Thyroid gland (tissue), 4 donors: Measurements from ENCODE around the gene CAPG. TPM values are rescaled to one million over a fixed set of nuclear protein-coding genes. Genes with fewer than 3 reads are reported as not detected.
"Not testable (repeated sequence)": the region's sequence is repeated elsewhere in the genome, so short reads cannot be mapped to it uniquely, and the experiment has no call there.

Experiments
- DNase-seq, 2 donors: peaks; one replicate each; pipeline ENCODE4 v3.0.0-alpha.2; 2019
- H3K27ac ChIP-seq, 3 donors: fragments of 200-600 bp; sonication (generic); 1 replicate in 2 of 3; 2 replicates in 1 of 3; pipeline ENCODE4 v1.5.1; 2016 to 2019; ENCODE audit warnings: mild to moderate bottlenecking in 1 of 3, moderate library complexity in 1 of 3
- H3K27me3 ChIP-seq: fragments of 200-600 bp; sonication (generic); one replicate; pipeline ENCODE4 v1.5.1; 2019
- H3K36me3 ChIP-seq, 2 donors: fragments of 200-600 bp; sonication (generic); one replicate each; pipeline ENCODE4 v1.5.1; 2016 to 2019
- H3K4me1 ChIP-seq, 2 donors: fragments of 200-600 bp; sonication (generic); one replicate each; pipeline ENCODE4 v1.5.1; 2017 to 2019
- H3K4me3 ChIP-seq, 3 donors: fragments of 200-600 bp; sonication (generic); replicated peaks in 1 of 3; 1 replicate in 2 of 3; 2 replicates in 1 of 3; pipeline ENCODE4 v1.5.1; 2016; ENCODE audit warnings: mild to moderate bottlenecking in 1 of 3
- H3K9me3 ChIP-seq: fragments of 200-600 bp; sonication (generic); one replicate; pipeline ENCODE4 v1.5.1; 2017
- POLR2A ChIP-seq, 2 donors: fragments of 450-650 bp; IDR thresholded peaks; one replicate each; pipeline ENCODE4 v1.6.1; 2017; ENCODE audit warnings: antibody characterized with exemption in 2 of 2, mild to moderate bottlenecking in 2 of 2, moderate library complexity in 1 of 2
- WGBS, 2 donors: methylation state at CpG; one replicate each; pipeline ENCODE4 v1.1.5; 2017; 5-methylcytosine and 5-hydroxymethylcytosine counted together
- intact Hi-C: fragments of 100-400 bp; cut with DNase I; formaldehyde crosslinking; loops from one replicate; pipeline ENCODE4 v1.15.1; 2023
- total RNA-seq, 4 donors: library from RNA; depleted of rRNA; stranded (reverse); fragments of >200 nt; gene quantifications; one replicate each; pipeline ENCODE4 v1.2.3, GENCODE V29; 2016
- TF ChIP-seq, protein P1 (sequence below), 6 experiments: fragments of 200-600 bp in 3 of 6; fragments of 450-650 bp in 3 of 6; sonication (generic) in 3 of 6; IDR thresholded peaks; one replicate each; pipeline ENCODE4 v1.5.1; 2016 to 2019; ENCODE audit warnings: antibody characterized with exemption in 6 of 6, mild to moderate bottlenecking in 2 of 6, inconsistent platforms in 1 of 6, moderate library complexity in 1 of 6

CAPG gene
- total RNA-seq, 4 donors from 2014 or later = 155 to 257 (median 225) TPM

DNA sequence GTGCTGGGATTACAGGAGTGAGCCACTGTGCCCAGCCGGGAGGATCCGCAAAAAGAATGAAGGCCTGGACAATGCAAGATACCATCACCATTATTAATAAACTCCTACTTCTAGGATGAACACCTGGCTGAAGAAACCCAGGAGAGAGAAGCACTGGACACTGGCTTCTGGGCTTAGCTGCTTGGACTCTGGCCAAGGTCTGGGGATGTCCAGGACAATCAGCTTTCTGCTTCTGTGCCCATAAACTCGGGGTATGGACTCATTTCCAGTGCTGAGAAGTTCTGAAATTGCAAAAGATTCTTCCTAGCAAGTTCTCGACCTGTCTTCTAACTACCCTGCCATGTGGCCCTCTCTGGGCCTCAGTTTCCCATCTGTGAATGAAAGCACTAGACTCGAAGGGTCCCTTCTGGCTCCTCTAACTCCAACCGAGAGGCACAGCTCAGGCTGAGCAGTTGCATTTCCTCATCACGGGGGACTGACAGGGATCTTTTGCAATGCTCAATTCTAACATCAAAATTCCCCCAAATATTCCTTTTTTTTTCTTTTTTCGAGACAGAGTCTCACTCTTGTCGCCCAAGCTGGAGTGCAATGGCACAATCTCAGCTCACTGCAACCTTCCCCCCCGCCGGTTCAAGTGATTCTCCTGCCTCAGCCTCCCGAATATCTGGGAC lies 5.9 kb upstream of the CAPG start:
- WGBS, 2 donors = 83 to 85% methylated on average over 12 of the region's 12 CpGs
- H3K9me3 ChIP-seq = no peaks in the 10 kb centered on the region
- TF ChIP-seq, protein P1, sequence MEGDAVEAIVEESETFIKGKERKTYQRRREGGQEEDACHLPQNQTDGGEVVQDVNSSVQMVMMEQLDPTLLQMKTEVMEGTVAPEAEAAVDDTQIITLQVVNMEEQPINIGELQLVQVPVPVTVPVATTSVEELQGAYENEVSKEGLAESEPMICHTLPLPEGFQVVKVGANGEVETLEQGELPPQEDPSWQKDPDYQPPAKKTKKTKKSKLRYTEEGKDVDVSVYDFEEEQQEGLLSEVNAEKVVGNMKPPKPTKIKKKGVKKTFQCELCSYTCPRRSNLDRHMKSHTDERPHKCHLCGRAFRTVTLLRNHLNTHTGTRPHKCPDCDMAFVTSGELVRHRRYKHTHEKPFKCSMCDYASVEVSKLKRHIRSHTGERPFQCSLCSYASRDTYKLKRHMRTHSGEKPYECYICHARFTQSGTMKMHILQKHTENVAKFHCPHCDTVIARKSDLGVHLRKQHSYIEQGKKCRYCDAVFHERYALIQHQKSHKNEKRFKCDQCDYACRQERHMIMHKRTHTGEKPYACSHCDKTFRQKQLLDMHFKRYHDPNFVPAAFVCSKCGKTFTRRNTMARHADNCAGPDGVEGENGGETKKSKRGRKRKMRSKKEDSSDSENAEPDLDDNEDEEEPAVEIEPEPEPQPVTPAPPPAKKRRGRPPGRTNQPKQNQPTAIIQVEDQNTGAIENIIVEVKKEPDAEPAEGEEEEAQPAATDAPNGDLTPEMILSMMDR (IDR thresholded peaks at IDR 0.05) = no peak
- no peak for TF ChIP-seq POLR2A (IDR thresholded peaks at IDR 0.05)
- H3K36me3 ChIP-seq = no peaks in the 10 kb centered on the region
- intact Hi-C loops = loop anchor here (10.0 kb wide), 1 partner anchor 61 kb away; the partner anchor contains the start of genes ELMOD3 and RETSAT
- H3K4me3 ChIP-seq = no peak overlapping the region
- peaks cover 62 to 64% of the 10 kb centered on the region in 2 donors for H3K4me1 ChIP-seq
- no peaks in the 10 kb centered on the region for H3K27me3 ChIP-seq
- H3K27ac ChIP-seq = peak overlapping the region in 2 of 3 donors; percentile 83 to 87
- DNase-seq = no peak

DNA sequence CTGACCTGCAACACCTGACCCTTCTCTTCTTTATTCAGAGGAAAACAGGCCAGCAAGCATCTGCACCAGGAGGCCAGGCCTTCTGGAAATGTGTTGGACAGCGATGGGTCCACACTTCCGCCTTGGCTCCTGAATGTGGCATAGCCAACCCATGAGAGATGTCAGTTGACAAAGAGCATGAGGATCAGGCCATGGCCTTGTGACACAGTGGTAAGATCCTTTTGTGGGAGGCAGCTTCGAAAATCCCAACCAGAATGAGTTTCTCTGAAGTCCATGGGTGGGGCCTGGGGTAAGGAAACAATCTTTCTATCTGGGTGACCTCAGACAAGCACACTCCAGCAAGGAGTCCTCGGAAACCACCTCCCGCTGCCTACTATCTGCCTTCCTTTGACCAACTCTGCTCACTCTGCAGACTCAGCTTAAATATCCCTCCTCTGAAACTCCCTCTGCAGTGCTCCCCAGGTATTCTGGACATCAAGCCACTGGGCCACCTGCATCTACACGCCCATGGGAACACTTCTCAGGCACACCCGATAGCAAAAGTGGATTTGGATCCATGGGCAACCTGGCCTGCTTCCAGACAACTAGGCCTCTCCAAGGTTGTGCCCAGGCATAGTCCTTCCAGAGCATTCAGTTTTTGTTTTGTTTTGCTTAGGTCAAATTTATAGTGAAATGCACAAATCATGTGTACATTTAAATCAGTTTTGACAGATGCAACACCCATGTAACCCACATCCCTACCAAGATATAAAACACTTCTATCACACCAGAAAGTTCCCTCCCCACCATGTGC lies 4.8 kb upstream of the CAPG start:
- DNase-seq = peak; percentile 65 to 68
- WGBS, 2 donors = 48 to 70% methylated on average over 7 of the region's 7 CpGs
- Histone ChIP-seq H3K27me3 (no peaks in the 10 kb centered on the region), H3K4me1 (peaks cover 58 to 64% of the 10 kb centered on the region in 2 donors), H3K36me3 (no peaks in the 10 kb centered on the region), H3K27ac (peak overlapping the region; percentile 66 to 87 (median 83)), H3K4me3 (no peak overlapping the region), H3K9me3 (no peaks in the 10 kb centered on the region)
- TF ChIP-seq, protein P1 (IDR thresholded peaks at IDR 0.05) = no peak
- peak in 1 of 2 donors; percentile 42 for TF ChIP-seq POLR2A (IDR thresholded peaks at IDR 0.05)
- intact Hi-C loops = loop anchor here (10.0 kb wide), 1 partner anchor 60 kb away; the partner anchor contains the start of genes ELMOD3 and RETSAT

DNA sequence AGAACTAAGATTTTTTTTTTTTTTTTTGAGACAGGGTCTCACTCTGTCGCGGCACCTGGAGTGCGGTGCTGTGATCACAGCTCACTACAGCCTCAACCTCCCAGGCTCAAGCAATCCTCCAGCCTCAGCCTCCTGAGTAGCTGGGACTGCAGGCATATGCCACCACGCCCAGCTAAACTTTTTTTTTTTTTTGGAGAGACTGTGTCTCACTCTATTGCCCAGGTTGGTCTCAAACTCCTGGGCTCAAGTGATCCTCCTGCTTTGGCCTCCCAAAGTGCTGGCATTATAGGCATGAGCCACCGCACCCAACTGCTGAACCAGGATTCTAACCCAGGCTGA lies 4.2 kb upstream of the CAPG start:
- Histone ChIP-seq H3K4me1 (peaks cover 56 to 64% of the 10 kb centered on the region in 2 donors), H3K27ac (peak overlapping the region; percentile 66 to 87 (median 83)), H3K4me3 (peak overlapping the region in 1 of 3 donors; percentile 53)
- H3K9me3 ChIP-seq, DNase-seq, H3K36me3 ChIP-seq, H3K27me3 ChIP-seq: not testable (repeated sequence)
- 73 to 86% methylated on average over 5 of the region's 5 CpGs for WGBS, 2 donors
- intact Hi-C loops = loop anchor here (10.0 kb wide), 1 partner anchor 60 kb away; the partner anchor contains the start of genes ELMOD3 and RETSAT

DNA sequence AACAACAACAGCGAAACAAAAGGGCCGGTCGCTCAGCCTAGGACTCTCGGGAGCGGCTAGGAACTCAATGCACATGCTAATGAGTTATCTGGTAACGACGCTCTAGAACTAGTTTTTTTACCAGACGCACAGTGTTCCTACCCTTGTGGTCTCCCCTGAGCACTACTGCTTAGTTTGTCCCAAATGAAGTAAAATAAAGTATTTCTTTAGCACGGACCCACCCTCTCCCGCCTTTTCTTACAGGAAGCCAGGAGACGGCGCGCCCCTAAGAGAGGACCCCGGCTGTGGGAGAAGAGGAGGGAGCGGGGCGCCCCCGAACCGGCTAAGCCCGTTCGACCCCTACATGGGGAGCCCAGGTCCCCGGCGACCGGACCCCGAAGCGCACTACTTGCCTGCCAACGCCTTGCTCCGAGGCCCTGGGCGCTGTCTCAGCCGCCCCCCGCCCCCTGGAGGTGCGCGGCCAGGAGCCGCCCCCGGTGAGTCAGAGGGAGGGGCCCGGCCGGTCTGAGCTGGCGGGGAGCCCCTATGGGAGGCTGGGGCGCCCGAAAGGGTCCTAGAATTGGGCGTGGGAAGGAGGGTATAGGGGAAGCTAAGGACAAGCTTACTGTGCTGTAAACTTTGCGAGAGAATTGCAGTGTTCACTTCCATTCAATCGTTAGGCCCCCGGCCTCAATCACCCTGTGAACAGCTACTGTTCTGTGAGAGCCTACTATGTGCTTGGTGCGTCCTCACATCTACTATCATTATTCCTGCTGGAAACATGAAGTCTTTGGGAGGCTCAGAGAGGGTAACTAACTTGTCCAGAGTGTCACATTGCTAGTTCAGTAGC lies 3.6 kb upstream of the CAPG start:
- TF ChIP-seq, protein P1 (IDR thresholded peaks at IDR 0.05) = peak in 1 of 6 experiments; percentile 16
- TF ChIP-seq POLR2A (IDR thresholded peaks at IDR 0.05) = peak in 1 of 2 donors; percentile 81
- no peaks in the 10 kb centered on the region for H3K9me3 ChIP-seq
- peaks cover 56 to 64% of the 10 kb centered on the region in 2 donors for H3K4me1 ChIP-seq
- peak overlapping the region; percentile 66 to 87 (median 83) for H3K27ac ChIP-seq
- no peaks in the 10 kb centered on the region for H3K36me3 ChIP-seq
- no peaks in the 10 kb centered on the region for H3K27me3 ChIP-seq
- intact Hi-C loops = loop anchor here (10.0 kb wide), 1 partner anchor 59 kb away; the partner anchor contains the start of genes ELMOD3 and RETSAT
- peak; percentile 73 to 74 for DNase-seq
- peak overlapping the region; percentile 19 to 53 (median 52) for H3K4me3 ChIP-seq
- 6 to 8% methylated on average over 26 to 41 of the region's 44 CpGs for WGBS, 2 donors

DNA sequence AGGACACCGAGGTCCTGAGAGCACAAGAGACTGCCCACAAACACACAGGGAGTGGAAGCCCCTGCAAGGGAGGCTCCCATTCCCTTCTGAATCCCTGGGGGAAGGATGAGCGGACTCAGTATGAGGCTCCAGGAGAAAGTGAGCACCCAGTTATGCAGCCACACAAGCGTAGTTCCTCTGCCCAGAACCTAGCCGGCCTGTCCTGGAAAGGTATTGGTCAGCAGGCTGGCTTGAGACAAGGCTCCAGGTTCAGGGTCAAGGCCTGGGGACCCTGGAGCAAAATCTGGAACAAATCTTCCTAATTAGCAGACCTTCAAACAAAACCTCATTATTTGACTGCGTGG lies 1.2 kb upstream of the CAPG start:
- Histone ChIP-seq H3K36me3 (no peaks in the 10 kb centered on the region), H3K9me3 (no peaks in the 10 kb centered on the region), H3K27me3 (no peaks in the 10 kb centered on the region), H3K27ac (peak overlapping the region in 2 of 3 donors; percentile 80 to 83), H3K4me1 (peaks cover 59 to 74% of the 10 kb centered on the region in 2 donors), H3K4me3 (no peak overlapping the region)
- no peak for DNase-seq
- intact Hi-C loops = loop anchor here (10.0 kb wide), 1 partner anchor 57 kb away; the partner anchor contains the start of genes ELMOD3 and RETSAT
- TF ChIP-seq POLR2A (IDR thresholded peaks at IDR 0.05) = no peak
- TF ChIP-seq, protein P1 (IDR thresholded peaks at IDR 0.05) = no peak
- WGBS, 2 donors = 89 to 93% methylated on average over 5 of the region's 5 CpGs
